MM.1S (cell line): ENCODE results near the gene BMERB1.

Experiments used
- DNase-seq: peaks from one replicate; pipeline ENCODE4 v3.0.0-alpha.2; 2015
- H2AFZ ChIP-seq: fragments of 300-600 bp; sonication (generic); 2 replicates; pipeline ENCODE4 v1.6.0; 2016; ENCODE audit warnings: antibody characterized with exemption, low read length
- H3F3A ChIP-seq: fragments of 300-600 bp; sonication (generic); 2 replicates; pipeline ENCODE4 v1.6.1; 2016; ENCODE audit warnings: mild to moderate bottlenecking, antibody characterized with exemption, low read length, moderate library complexity, mixed read lengths; ENCODE audit not compliant: insufficient read depth
- H3K27ac ChIP-seq: fragments of 300-600 bp; sonication (generic); 2 replicates; pipeline ENCODE4 v1.5.1; 2016; ENCODE audit warnings: mild to moderate bottlenecking, low read length
- H3K27me3 ChIP-seq: fragments of 300-600 bp; sonication (generic); replicated peaks from 2 replicates; pipeline ENCODE4 v1.6.0; 2016; ENCODE audit warnings: low read length; ENCODE audit not compliant: insufficient read depth
- H3K36me3 ChIP-seq: fragments of 300-600 bp; sonication (generic); replicated peaks from 2 replicates; pipeline ENCODE4 v1.6.1; 2016; ENCODE audit warnings: mild to moderate bottlenecking, low read length, mixed read lengths; ENCODE audit not compliant: insufficient read depth
- H3K4me1 ChIP-seq: fragments of 300-600 bp; sonication (generic); 2 replicates; pipeline ENCODE4 v1.6.1; 2016; ENCODE audit warnings: low read length, mixed read lengths
- H3K4me2 ChIP-seq: fragments of 300-600 bp; sonication (generic); 2 replicates; pipeline ENCODE4 v1.6.0; 2016; ENCODE audit warnings: low read depth, low read length
- H3K4me3 ChIP-seq: fragments of 300-600 bp; sonication (generic); 2 replicates; pipeline ENCODE4 v1.5.1; 2016; ENCODE audit warnings: low read length, mixed read lengths
- H3K79me2 ChIP-seq: fragments of 300-600 bp; sonication (generic); 2 replicates; pipeline ENCODE4 v1.6.1; 2016; ENCODE audit warnings: mixed run types, low read length, mixed read lengths
- H3K9ac ChIP-seq: fragments of 300-600 bp; sonication (generic); 2 replicates; pipeline ENCODE4 v1.6.1; 2016; ENCODE audit warnings: low read length, mixed read lengths
- H3K9me2 ChIP-seq: fragments of 300-600 bp; sonication (generic); replicated peaks from 2 replicates; pipeline ENCODE4 v1.6.1; 2016; ENCODE audit warnings: mild to moderate bottlenecking, low read length, mixed read lengths; ENCODE audit not compliant: insufficient read depth
- H3K9me3 ChIP-seq: fragments of 300-600 bp; sonication (generic); replicated peaks from 2 replicates; pipeline ENCODE4 v1.6.1; 2016; ENCODE audit warnings: mild to moderate bottlenecking, low read length, mixed read lengths; ENCODE audit not compliant: insufficient read depth
- H4K20me1 ChIP-seq: fragments of 300-600 bp; sonication (generic); 2 replicates; pipeline ENCODE4 v1.6.1; 2016; ENCODE audit warnings: mild to moderate bottlenecking, low read length, moderate library complexity, mixed read lengths; ENCODE audit not compliant: insufficient read depth
- EZH2 ChIP-seq: fragments of 300-600 bp; sonication (generic); optimal IDR thresholded peaks from 2 replicates; pipeline ENCODE3; 2017; ENCODE audit warnings: low read depth, mild to moderate bottlenecking, antibody characterized with exemption, low read length, mixed read lengths
- EZH2phosphoT487 ChIP-seq: fragments of 300-600 bp; sonication (generic); IDR thresholded peaks from 2 replicates; pipeline ENCODE4 v1.6.1; 2018; ENCODE audit warnings: antibody characterized with exemption, low read length
- TF ChIP-seq, protein P1 (sequence below): fragments of 300-600 bp; sonication (generic); IDR thresholded peaks from 2 replicates; pipeline ENCODE4 v1.5.1; 2016; ENCODE audit warnings: antibody characterized with exemption, low read length, mixed read lengths

BMERB1 gene

DNA sequence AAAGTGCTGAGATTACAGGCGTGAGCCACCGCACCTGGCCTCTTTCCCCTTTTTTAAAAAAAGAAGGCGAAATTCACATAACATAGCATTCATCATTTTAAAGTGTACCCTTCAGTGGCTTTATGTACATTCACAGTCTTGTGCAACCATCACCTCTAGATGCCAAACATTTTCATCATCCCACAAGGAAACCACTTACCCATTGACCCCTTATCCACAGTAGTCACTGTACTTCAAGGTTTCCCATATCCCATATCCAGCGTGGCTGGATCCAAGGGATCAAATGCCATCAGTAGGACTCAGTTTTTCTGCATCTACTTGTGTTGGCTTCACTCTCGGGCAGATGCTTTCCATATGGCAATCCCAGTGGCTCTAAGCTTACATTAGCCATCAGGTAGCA, 50.3 kb downstream of the BMERB1 start:
- H3K36me3 ChIP-seq, result no peaks in the 10 kb centered on the region
- no peaks in the 10 kb centered on the region for H4K20me1 ChIP-seq
- H3K4me3 ChIP-seq, result no peak overlapping the region
- H3K9me2 ChIP-seq, result no peaks in the 10 kb centered on the region
- H2AFZ ChIP-seq, result no peak overlapping the region
- no peaks in the 10 kb centered on the region for H3K4me1 ChIP-seq
- no peaks in the 10 kb centered on the region for H3K79me2 ChIP-seq
- H3K27me3 ChIP-seq, result no peaks in the 10 kb centered on the region
- H3K4me2 ChIP-seq, result no peak overlapping the region
- DNase-seq, result no peak
- TF ChIP-seq, protein P1, sequence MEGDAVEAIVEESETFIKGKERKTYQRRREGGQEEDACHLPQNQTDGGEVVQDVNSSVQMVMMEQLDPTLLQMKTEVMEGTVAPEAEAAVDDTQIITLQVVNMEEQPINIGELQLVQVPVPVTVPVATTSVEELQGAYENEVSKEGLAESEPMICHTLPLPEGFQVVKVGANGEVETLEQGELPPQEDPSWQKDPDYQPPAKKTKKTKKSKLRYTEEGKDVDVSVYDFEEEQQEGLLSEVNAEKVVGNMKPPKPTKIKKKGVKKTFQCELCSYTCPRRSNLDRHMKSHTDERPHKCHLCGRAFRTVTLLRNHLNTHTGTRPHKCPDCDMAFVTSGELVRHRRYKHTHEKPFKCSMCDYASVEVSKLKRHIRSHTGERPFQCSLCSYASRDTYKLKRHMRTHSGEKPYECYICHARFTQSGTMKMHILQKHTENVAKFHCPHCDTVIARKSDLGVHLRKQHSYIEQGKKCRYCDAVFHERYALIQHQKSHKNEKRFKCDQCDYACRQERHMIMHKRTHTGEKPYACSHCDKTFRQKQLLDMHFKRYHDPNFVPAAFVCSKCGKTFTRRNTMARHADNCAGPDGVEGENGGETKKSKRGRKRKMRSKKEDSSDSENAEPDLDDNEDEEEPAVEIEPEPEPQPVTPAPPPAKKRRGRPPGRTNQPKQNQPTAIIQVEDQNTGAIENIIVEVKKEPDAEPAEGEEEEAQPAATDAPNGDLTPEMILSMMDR, result no peak
- TF ChIP-seq EZH2, result no peak
- no peak for TF ChIP-seq EZH2phosphoT487
- H3K9ac ChIP-seq, result no peak overlapping the region
- H3F3A ChIP-seq, result no peaks in the 10 kb centered on the region
- no peaks in the 10 kb centered on the region for H3K9me3 ChIP-seq
- no peak overlapping the region for H3K27ac ChIP-seq

DNA sequence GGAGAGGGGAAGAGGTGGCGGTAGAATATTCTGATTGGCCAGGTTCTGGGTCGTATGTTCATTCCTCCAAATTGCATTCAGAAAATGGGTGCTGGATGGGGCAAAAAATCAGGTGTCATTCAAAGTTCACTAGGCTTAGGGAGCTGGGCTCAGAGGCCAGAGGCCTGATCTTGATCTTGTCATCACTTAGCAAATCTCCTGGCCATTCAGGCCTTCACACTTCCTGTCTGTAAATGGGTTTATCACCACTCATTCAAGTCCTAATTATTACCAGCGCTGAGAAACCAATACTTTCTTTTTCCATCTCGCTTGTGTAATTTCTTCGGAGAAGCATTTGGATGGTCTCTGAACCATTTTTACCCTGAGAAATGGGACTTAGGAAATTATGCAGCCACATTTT, 50.8 kb downstream of the BMERB1 start:
- Histone ChIP-seq H4K20me1 (no peaks in the 10 kb centered on the region), H2AFZ (no peak overlapping the region), H3K4me1 (no peaks in the 10 kb centered on the region), H3K9ac (no peak overlapping the region), H3K4me2 (no peak overlapping the region), H3K36me3 (no peaks in the 10 kb centered on the region), H3K27me3 (no peaks in the 10 kb centered on the region), H3F3A (no peaks in the 10 kb centered on the region), H3K4me3 (no peak overlapping the region), H3K9me3 (no peaks in the 10 kb centered on the region), H3K27ac (no peak overlapping the region), H3K9me2 (no peaks in the 10 kb centered on the region), H3K79me2 (no peaks in the 10 kb centered on the region)
- no peak for DNase-seq
- TF ChIP-seq, protein P1, result no peak
- TF ChIP-seq EZH2phosphoT487 (no peak), EZH2 (no peak)

DNA sequence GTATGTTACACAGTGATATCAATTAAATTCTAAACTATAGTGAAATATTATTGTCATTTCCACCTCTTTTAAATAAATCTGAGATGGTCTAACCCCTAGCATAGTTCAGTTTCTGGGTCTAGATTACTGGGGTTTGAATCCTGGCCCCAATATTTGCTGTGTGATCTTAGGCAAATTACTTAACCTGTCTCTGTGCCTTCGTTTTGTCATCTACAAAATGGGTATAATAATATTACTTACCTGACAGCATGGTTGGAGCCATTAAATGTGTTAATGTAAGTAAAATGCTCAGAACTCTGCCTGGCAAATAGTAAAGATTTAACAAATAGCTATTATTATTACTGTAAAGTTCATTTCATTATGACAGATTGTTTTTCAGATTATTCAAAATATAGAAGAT, 52.3 kb downstream of the BMERB1 start:
- H3K4me1 ChIP-seq, result no peaks in the 10 kb centered on the region

More for the DNA sequence above, 52.3 kb downstream of the BMERB1 start:
- Histone ChIP-seq H4K20me1 (no peaks in the 10 kb centered on the region), H3K27ac (no peak overlapping the region), H3K79me2 (no peaks in the 10 kb centered on the region), H3K36me3 (no peaks in the 10 kb centered on the region), H3K9me3 (no peaks in the 10 kb centered on the region), H2AFZ (no peak overlapping the region), H3K4me3 (no peak overlapping the region), H3F3A (no peaks in the 10 kb centered on the region), H3K9ac (no peak overlapping the region), H3K4me2 (no peak overlapping the region), H3K9me2 (no peaks in the 10 kb centered on the region), H3K27me3 (no peaks in the 10 kb centered on the region)
- no peak for DNase-seq
- TF ChIP-seq, protein P1, result no peak
- no peak for TF ChIP-seq EZH2phosphoT487
- no peak for TF ChIP-seq EZH2
